CD4-positive, alpha-beta memory T cell (primary cell): Measurements from ENCODE around the gene TRIP10. TPM values are rescaled to one million over a fixed set of nuclear protein-coding genes. Genes with fewer than 3 reads are reported as not detected.
A peak's percentile ranks its signal among the peaks of the same experiment; 100 is the strongest.
"Not testable (repeated sequence)": the region's sequence is repeated elsewhere in the genome, so short reads cannot be mapped to it uniquely, and the experiment has no call there.

ENCODE experiments used
- CTCF ChIA-PET: fragments of 350-600 bp; sonication (Branson Sonifier 250); formaldehyde crosslinking; loops from one replicate; lab custom pipeline; 2021; ENCODE audit warnings: inconsistent platforms; ENCODE audit not compliant: partially characterized antibody; lab: Charles Lee
- POLR2A ChIA-PET: fragments of 350-600 bp; sonication (Branson Sonifier 250); formaldehyde crosslinking; loops from one replicate; lab custom pipeline; 2021; ENCODE audit not compliant: partially characterized antibody; lab: Charles Lee
- DNase-seq, 5 donors: peaks; one replicate each; pipeline versions ENCODE4 v3.0.0 to v3.0.0-alpha.2; 2020 to 2022; ENCODE audit warnings: mixed read lengths in 1 of 5
- H3K27ac ChIP-seq: one replicate; pipeline ENCODE4 v1.7.0; 2013; ENCODE audit warnings: low read depth, low read length
- H3K27me3 ChIP-seq: 2 replicates; pipeline ENCODE4 v1.7.0; 2013; ENCODE audit warnings: mild to moderate bottlenecking, low read length, moderate library complexity; ENCODE audit not compliant: insufficient read depth
- H3K36me3 ChIP-seq: 2 replicates; pipeline ENCODE4 v1.7.0; 2013; ENCODE audit warnings: mild to moderate bottlenecking, low read length, moderate library complexity; ENCODE audit not compliant: insufficient read depth
- H3K4me1 ChIP-seq: 2 replicates; pipeline ENCODE4 v1.7.0; 2013; ENCODE audit warnings: mild to moderate bottlenecking, low read length, moderate library complexity; ENCODE audit not compliant: insufficient read depth
- H3K4me3 ChIP-seq, 2 donors: one replicate each; pipeline ENCODE4 v1.7.0; 2013; ENCODE audit warnings: low read length in 2 of 2, mild to moderate bottlenecking in 1 of 2
- H3K9me3 ChIP-seq, 2 donors: one replicate each; pipeline ENCODE4 v1.7.0; 2013; ENCODE audit warnings: low read length in 2 of 2, control low read depth in 1 of 2; ENCODE audit not compliant: control insufficient read depth in 1 of 2
- H3K27ac Mint-ChIP-seq, 7 donors: one replicate each; pipeline ENCODE4 v1.8.0; 2020 to 2021; ENCODE audit warnings: mixed read lengths in 7 of 7, mild to moderate bottlenecking in 6 of 7, inconsistent platforms in 3 of 7, moderate library complexity in 3 of 7
- H3K27me3 Mint-ChIP-seq, 2 donors: one replicate each; pipeline ENCODE4 v1.8.0; 2020 to 2021; ENCODE audit warnings: mixed read lengths in 2 of 2
- H3K36me3 Mint-ChIP-seq, 2 donors: one replicate each; pipeline ENCODE4 v1.8.0; 2020 to 2021; ENCODE audit warnings: mixed read lengths in 2 of 2, inconsistent platforms in 1 of 2, mild to moderate bottlenecking in 1 of 2
- H3K4me1 Mint-ChIP-seq, 4 donors: one replicate each; pipeline ENCODE4 v1.8.0; 2020 to 2021; ENCODE audit warnings: mixed read lengths in 4 of 4, mild to moderate bottlenecking in 1 of 4
- H3K4me3 Mint-ChIP-seq, 8 donors: one replicate each; pipeline ENCODE4 v1.8.0; 2020 to 2021; ENCODE audit warnings: mixed read lengths in 8 of 8, mild to moderate bottlenecking in 7 of 8, moderate library complexity in 6 of 8, inconsistent platforms in 3 of 8
- H3K9me3 Mint-ChIP-seq, 8 donors: one replicate each; pipeline ENCODE4 v1.8.0; 2020 to 2021; ENCODE audit warnings: mixed read lengths in 8 of 8, mild to moderate bottlenecking in 5 of 8, inconsistent platforms in 3 of 8, moderate library complexity in 1 of 8
- intact Hi-C: fragments of 100-400 bp; cut with micrococcal nuclease; formaldehyde crosslinking; loops from one replicate; pipeline ENCODE4 v1.15.1; 2023
- polyA plus RNA-seq, 2 donors: library from polyadenylated mRNA; unstranded; fragments of 300-500 nt; fragmentation: Illumina TruSeq; gene quantifications; one replicate each; pipeline ENCODE4 v1.2.3, GENCODE V29; 2021
- total RNA-seq, 2 experiments: library from RNA; stranded (reverse); gene quantifications; one replicate each; pipeline ENCODE4 v1.2.3, GENCODE V29; 2021

Gene TRIP10
- total and polyA plus RNA-seq, 4 experiments from 2014 or later = 1.1 to 6.5 (median 4.1) TPM

DNA sequence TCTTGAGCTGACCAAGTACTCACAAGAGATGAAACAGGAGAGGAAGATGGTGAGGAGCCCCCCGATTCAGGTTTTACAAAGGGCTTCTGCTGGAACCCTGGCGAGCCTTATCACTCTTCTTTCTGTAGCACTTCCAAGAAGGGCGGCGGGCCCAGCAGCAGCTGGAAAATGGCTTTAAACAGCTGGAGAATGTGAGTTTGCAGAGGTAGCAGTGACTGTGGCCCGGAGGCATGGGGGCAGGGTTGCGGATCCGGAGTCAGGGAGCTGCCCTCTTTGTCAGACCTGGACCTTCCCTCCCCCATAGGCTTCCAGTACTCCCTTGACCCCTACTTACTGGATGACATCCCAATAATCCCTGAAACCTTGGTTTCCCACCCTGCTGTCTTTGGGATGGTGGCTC lies 3.6 kb downstream of the TRIP10 start:
- Mint-ChIP-seq H3K27me3 (no peaks in the 10 kb centered on the region), H3K27ac (peak overlapping the region in 3 of 7 donors; percentile 12 to 68 (median 29)), H3K36me3 (peaks cover 15 to 23% of the 10 kb centered on the region in 2 donors), H3K4me3 (peak overlapping the region in 1 of 8 donors; percentile 9), H3K9me3 (no peaks in the 10 kb centered on the region), H3K4me1 (peaks cover 10 to 31% (median 19%) of the 10 kb centered on the region in 4 donors)
- Histone ChIP-seq H3K36me3 (peaks cover 13% of the 10 kb centered on the region), H3K27ac (no peak overlapping the region), H3K9me3 (no peaks in the 10 kb centered on the region), H3K27me3 (no peaks in the 10 kb centered on the region), H3K4me1 (peaks cover 31% of the 10 kb centered on the region), H3K4me3 (no peak overlapping the region)
- POLR2A ChIA-PET = interaction anchor here (0.9 to 2.0 kb wide), 3 partner anchors 26 to 113 kb away, joined by 3 to 9 read pairs (median 4); partner anchors contain the start of gene VAV1
- intact Hi-C loops = no loop called here
- CTCF ChIA-PET = no interaction called here
- DNase-seq = no peak

DNA sequence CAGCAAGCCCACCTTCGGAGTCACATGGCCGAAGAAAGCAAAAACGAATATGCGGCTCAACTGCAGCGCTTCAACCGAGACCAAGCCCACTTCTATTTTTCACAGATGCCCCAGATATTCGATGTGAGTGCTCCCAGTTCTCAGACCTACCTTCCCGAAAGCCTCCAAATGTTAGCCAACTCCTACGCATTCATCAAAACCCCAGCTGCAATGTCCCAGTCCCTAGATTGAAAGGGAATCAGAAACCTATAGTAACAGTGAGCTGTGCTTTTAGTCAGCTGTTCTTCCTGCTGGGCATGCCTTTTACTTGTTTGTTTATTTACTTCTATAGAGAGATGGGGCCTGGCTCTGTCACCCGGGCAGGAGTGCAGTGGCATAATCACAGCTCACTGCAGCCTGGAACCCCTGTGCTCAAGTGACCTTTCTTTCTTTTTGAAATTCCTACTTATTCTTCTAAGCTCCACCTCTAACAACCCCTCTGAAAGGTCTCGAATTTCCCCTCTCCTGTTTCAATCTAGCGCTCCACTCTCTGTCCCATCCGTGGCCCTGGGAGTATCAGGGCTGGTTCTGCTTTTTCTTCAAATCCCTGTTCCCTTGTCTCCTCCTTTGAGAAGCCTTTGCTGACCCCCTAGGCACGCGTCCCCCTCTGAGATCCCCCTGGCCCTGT lies 4.4 kb downstream of the TRIP10 start:
- ChIA-PET POLR2A (interaction anchor here (0.9 to 1.1 kb wide), 2 partner anchors 25 to 113 kb away, joined by 3 to 4 read pairs; no protein-coding TSS in a partner anchor), CTCF (interaction anchor here (0.7 kb wide), 1 partner anchor 119 kb away, joined by 3 read pairs; no protein-coding TSS in a partner anchor)
- Mint-ChIP-seq H3K27me3 (no peaks in the 10 kb centered on the region), H3K4me1 (peaks cover 4 to 23% (median 12%) of the 10 kb centered on the region in 4 donors), H3K27ac (peak overlapping the region in 5 of 7 donors; percentile 52 to 81 (median 68)), H3K9me3 (no peaks in the 10 kb centered on the region), H3K4me3 (peak overlapping the region in 2 of 8 donors; percentile 32 to 43), H3K36me3 (peaks cover 22 to 28% of the 10 kb centered on the region in 2 donors)
- H3K27ac ChIP-seq = no peak overlapping the region
- H3K9me3 ChIP-seq = no peaks in the 10 kb centered on the region
- H3K4me3 ChIP-seq = no peak overlapping the region
- intact Hi-C loops = no loop called here
- H3K36me3 ChIP-seq = peaks cover 18% of the 10 kb centered on the region
- no peaks in the 10 kb centered on the region for H3K27me3 ChIP-seq
- no peak for DNase-seq
- peaks cover 23% of the 10 kb centered on the region for H3K4me1 ChIP-seq

DNA sequence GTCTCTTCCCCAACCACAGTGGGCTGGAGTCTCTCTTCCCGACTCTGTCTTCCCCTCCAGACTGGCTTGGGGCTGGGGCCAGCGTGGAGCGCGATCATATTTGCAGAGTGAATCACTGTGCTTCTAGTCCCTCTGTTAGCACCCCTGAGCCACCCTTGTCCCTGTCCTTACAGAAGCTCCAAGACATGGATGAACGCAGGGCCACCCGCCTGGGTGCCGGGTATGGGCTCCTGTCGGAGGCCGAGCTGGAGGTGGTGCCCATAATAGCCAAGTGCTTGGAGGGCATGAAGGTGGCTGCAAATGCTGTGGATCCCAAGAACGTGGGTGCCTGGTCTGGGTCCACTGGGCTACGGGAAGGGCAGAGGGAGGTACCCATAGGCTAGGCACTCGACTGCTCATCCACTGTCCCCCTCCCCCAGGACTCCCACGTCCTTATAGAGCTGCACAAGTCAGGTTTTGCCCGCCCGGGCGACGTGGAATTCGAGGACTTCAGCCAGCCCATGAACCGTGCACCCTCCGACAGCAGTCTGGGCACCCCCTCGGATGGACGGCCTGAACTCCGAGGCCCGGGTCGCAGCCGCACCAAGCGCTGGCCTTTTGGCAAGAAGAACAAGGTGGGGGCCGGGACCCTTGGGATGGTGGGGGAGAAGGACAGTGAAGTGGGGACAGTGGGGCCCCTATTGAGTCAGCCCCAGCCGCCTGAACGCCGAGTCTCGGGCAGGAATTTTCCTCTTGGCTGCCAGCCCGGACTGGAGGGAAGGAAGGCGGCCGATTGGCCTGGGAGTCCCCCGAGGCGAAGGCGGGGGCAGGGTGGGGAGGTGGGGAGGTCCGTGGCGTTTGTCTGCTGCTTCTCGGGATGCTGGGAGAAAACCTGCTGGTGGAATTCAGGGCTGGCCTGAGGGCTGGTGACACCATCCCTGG lies 5.2 kb downstream of the TRIP10 start:
- peak overlapping the region in 2 of 8 donors; percentile 12 to 32 for H3K4me3 Mint-ChIP-seq
- no peak overlapping the region for H3K27ac ChIP-seq
- no peaks in the 10 kb centered on the region for H3K9me3 Mint-ChIP-seq
- peak overlapping the region in 4 of 7 donors; percentile 17 to 72 (median 52) for H3K27ac Mint-ChIP-seq
- H3K36me3 Mint-ChIP-seq = peaks cover 28 to 33% of the 10 kb centered on the region in 2 donors
- peaks cover 4 to 17% (median 8%) of the 10 kb centered on the region in 4 donors for H3K4me1 Mint-ChIP-seq
- H3K36me3 ChIP-seq = peaks cover 18% of the 10 kb centered on the region
- H3K4me3 ChIP-seq = no peak overlapping the region
- no peak for DNase-seq
- no peaks in the 10 kb centered on the region for H3K9me3 ChIP-seq
- intact Hi-C loops = no loop called here
- H3K27me3 Mint-ChIP-seq = no peaks in the 10 kb centered on the region
- ChIA-PET POLR2A (no interaction called here), CTCF (interaction anchor here (0.7 kb wide), 1 partner anchor 119 kb away, joined by 3 read pairs; no protein-coding TSS in a partner anchor)
- no peaks in the 10 kb centered on the region for H3K27me3 ChIP-seq
- peaks cover 18% of the 10 kb centered on the region for H3K4me1 ChIP-seq

DNA sequence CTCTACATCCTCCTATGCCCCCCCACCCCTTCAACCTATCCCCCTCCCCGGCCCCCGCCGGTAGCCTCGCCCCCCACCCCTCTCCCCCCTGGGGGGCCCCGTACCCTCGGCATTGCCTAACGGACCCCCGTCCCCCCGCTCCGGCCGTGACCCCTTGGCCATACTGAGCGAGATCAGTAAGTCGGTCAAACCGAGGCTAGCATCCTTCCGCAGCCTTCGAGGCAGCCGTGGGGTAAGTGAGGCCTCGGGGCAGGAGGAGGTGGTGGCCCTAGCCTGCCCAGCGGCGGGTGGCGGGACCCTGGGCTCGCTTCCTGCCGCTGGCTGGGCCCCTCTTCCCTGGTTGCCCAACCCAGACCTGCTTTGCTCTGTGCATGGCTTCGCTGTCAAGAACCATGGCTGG lies 6.5 kb downstream of the TRIP10 start:
- intact Hi-C loops = no loop called here
- CTCF ChIA-PET = no interaction called here
- Mint-ChIP-seq H3K9me3 (no peaks in the 10 kb centered on the region), H3K27ac (no peak overlapping the region), H3K36me3 (peaks cover 31 to 36% of the 10 kb centered on the region in 2 donors), H3K27me3 (no peaks in the 10 kb centered on the region), H3K4me3 (no peak overlapping the region), H3K4me1 (peaks cover 1 to 8% (median 5%) of the 10 kb centered on the region in 4 donors)
- no peak overlapping the region for H3K27ac ChIP-seq
- peaks cover 5% of the 10 kb centered on the region for H3K4me1 ChIP-seq
- H3K27me3 ChIP-seq = no peaks in the 10 kb centered on the region
- H3K36me3 ChIP-seq = peaks cover 18% of the 10 kb centered on the region
- no peaks in the 10 kb centered on the region for H3K9me3 ChIP-seq
- no peak overlapping the region for H3K4me3 ChIP-seq
- POLR2A ChIA-PET = no interaction called here
- no peak for DNase-seq

DNA sequence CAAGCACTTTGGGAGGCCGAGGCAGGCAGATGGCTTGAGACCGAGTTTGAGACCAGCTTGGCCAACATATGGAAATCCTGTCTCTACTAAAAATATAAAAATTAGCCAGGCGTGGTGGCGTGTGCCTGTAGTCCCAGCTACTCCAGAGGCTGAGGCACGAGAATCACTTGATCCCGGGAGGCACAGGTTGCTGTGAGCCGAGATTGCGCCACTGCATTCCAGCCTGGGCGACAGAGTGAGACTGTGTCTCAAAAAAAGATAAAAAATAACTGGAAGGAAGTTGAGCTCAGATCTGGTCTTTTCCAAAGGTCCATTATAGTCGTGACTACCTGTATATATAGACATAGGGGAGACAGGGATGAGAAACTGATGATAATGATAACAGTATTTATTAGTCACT lies 9.1 kb downstream of the TRIP10 start:
- H3K27ac ChIP-seq, H3K27me3 Mint-ChIP-seq, H3K4me3 ChIP-seq, H3K4me1 ChIP-seq, H3K4me1 Mint-ChIP-seq, H3K27me3 ChIP-seq, H3K9me3 ChIP-seq, H3K9me3 Mint-ChIP-seq, DNase-seq, H3K4me3 Mint-ChIP-seq, intact Hi-C loops: not testable (repeated sequence)
- Mint-ChIP-seq H3K36me3 (peaks cover 30 to 48% of the 10 kb centered on the region in 2 donors), H3K27ac (peak overlapping the region in 1 of 7 donors; percentile 8)
- H3K36me3 ChIP-seq = peaks cover 30% of the 10 kb centered on the region
- ChIA-PET CTCF (interaction anchor here (1.0 to 1.9 kb wide), 2 partner anchors 115 to 117 kb away, joined by 3 to 5 read pairs; no protein-coding TSS in a partner anchor), POLR2A (interaction anchor here (1.6 kb wide), 1 partner anchor 10 kb away, joined by 6 read pairs; the partner anchor contains the start of gene GPR108)

DNA sequence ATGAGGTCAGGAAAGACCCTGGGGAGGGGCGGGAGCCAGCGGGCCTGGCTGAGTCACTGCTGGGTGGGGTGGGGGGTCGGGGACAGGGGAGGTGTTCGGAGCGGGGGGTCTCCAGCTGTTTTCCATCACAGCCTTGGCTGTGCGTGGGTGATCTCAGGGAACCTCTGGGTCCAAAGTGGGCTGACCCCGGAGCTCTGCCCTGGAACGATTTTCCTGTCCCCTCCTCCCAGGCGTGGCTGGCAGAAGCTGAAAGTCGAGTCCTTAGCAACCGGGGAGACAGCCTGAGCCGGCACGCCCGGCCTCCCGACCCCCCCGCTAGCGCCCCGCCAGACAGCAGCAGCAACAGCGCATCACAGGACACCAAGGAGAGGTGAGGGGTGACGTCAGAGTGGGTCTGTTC lies 10.6 kb downstream of the TRIP10 start:
- Mint-ChIP-seq H3K9me3 (no peaks in the 10 kb centered on the region), H3K36me3 (peaks cover 29 to 56% of the 10 kb centered on the region in 2 donors), H3K4me1 (peaks cover 3 to 11% (median 8%) of the 10 kb centered on the region in 4 donors), H3K27me3 (no peaks in the 10 kb centered on the region), H3K4me3 (no peak overlapping the region), H3K27ac (no peak overlapping the region)
- POLR2A ChIA-PET = interaction anchor here (1.1 kb wide), 1 partner anchor 8 kb away, joined by 3 read pairs; no protein-coding TSS in a partner anchor
- Histone ChIP-seq H3K27ac (no peak overlapping the region), H3K4me3 (no peak overlapping the region), H3K36me3 (peaks cover 38% of the 10 kb centered on the region), H3K9me3 (no peaks in the 10 kb centered on the region), H3K4me1 (no peaks in the 10 kb centered on the region), H3K27me3 (no peaks in the 10 kb centered on the region)
- CTCF ChIA-PET = interaction anchor here (0.8 kb wide), 1 partner anchor 28 kb away, joined by 3 read pairs; no protein-coding TSS in a partner anchor
- DNase-seq = no peak
- intact Hi-C loops = loop anchor here (5.0 kb wide), 1 partner anchor 52 kb away; no protein-coding TSS in a partner anchor
